Stimulated activated naive B cell treated with anti-CD40 and anti-IgM and Interleukin-4, amounts not matched to agents 10 μg/mL and 1 μg/mL and 100 μg/mL, for 72 hours (primary cell): Measurements from ENCODE around the gene HIGD2B.
"Not testable (repeated sequence)": the region's sequence is repeated elsewhere in the genome, so short reads cannot be mapped to it uniquely, and the experiment has no call there.

Experiments
- ATAC-seq, 2 donors: fragments of 150-1000 bp; cut with Tn5 transposase; replicated peaks; 2 replicates each; pipeline ENCODE4 v1.10.0; 2021; ENCODE audit warnings: moderate library complexity in 1 of 2
- DNase-seq: peaks from one replicate; pipeline ENCODE4 v3.0.0; 2021
- H3K27ac Mint-ChIP-seq: one replicate; pipeline ENCODE4 v1.8.0; 2022; ENCODE audit warnings: mild to moderate bottlenecking, mixed read lengths
- H3K27me3 Mint-ChIP-seq, 2 donors: one replicate each; pipeline ENCODE4 v1.8.0; 2022; ENCODE audit warnings: mixed read lengths in 2 of 2
- H3K36me3 Mint-ChIP-seq, 2 donors: one replicate each; pipeline ENCODE4 v1.8.0; 2022; ENCODE audit warnings: mixed read lengths in 2 of 2, mild to moderate bottlenecking in 1 of 2
- H3K4me1 Mint-ChIP-seq, 2 donors: one replicate each; pipeline ENCODE4 v1.8.0; 2022; ENCODE audit warnings: mixed read lengths in 2 of 2, mild to moderate bottlenecking in 1 of 2
- H3K4me3 Mint-ChIP-seq, 2 donors: one replicate each; pipeline ENCODE4 v1.8.0; 2022; ENCODE audit warnings: mild to moderate bottlenecking in 2 of 2, mixed read lengths in 2 of 2, moderate library complexity in 1 of 2
- H3K9me3 Mint-ChIP-seq, 2 donors: one replicate each; pipeline ENCODE4 v1.8.0; 2022; ENCODE audit warnings: mixed read lengths in 2 of 2, mild to moderate bottlenecking in 1 of 2

HIGD2B gene

GRCh38 chr15:72706266-72706665, 20.3 kb upstream of the HIGD2B start:
- Mint-ChIP-seq H3K27ac (no peak overlapping the region), H3K27me3 (no peaks in the 10 kb centered on the region), H3K4me1 (peaks cover 6 to 11% of the 10 kb centered on the region in 2 donors), H3K36me3 (peaks cover 2 to 6% of the 10 kb centered on the region in 2 donors), H3K9me3 (no peaks in the 10 kb centered on the region), H3K4me3 (no peak overlapping the region)
- ATAC-seq (no peak), DNase-seq (no peak)

GRCh38 chr15:72700076-72700475, 14.1 kb upstream of the HIGD2B start:
- Mint-ChIP-seq H3K36me3 (peaks cover 1 to 4% of the 10 kb centered on the region in 2 donors), H3K27ac (no peak overlapping the region), H3K4me1 (no peaks in the 10 kb centered on the region), H3K9me3 (no peaks in the 10 kb centered on the region), H3K27me3 (no peaks in the 10 kb centered on the region), H3K4me3 (no peak overlapping the region)
- ATAC-seq (no peak), DNase-seq (no peak)

- Mint-ChIP-seq H3K4me3 (no peak overlapping the region), H3K9me3 (no peaks in the 10 kb centered on the region), H3K4me1 (no peaks in the 10 kb centered on the region), H3K27me3 (no peaks in the 10 kb centered on the region), H3K36me3 (peaks cover 1 to 4% of the 10 kb centered on the region in 2 donors), H3K27ac (no peak overlapping the region)
- DNase-seq (no peak), ATAC-seq (no peak)
Observed at GRCh38 chr15:72698938-72699337, 13.0 kb upstream of the HIGD2B start.

GRCh38 chr15:72690938-72691337, 5.0 kb upstream of the HIGD2B start:
- no peak overlapping the region for H3K4me3 Mint-ChIP-seq
- DNase-seq (no peak), ATAC-seq (no peak)
- H3K9me3 Mint-ChIP-seq: no peaks in the 10 kb centered on the region
- H3K4me1 Mint-ChIP-seq: peaks cover 0 to 6% of the 10 kb centered on the region in 2 donors
- no peaks in the 10 kb centered on the region for H3K27me3 Mint-ChIP-seq
- H3K36me3 Mint-ChIP-seq: peaks cover 0 to 4% of the 10 kb centered on the region in 2 donors
- no peak overlapping the region for H3K27ac Mint-ChIP-seq

- Mint-ChIP-seq H3K27ac (no peak overlapping the region), H3K27me3 (no peaks in the 10 kb centered on the region), H3K9me3 (no peaks in the 10 kb centered on the region), H3K36me3 (no peaks in the 10 kb centered on the region), H3K4me3 (no peak overlapping the region), H3K4me1 (peaks cover 3 to 13% of the 10 kb centered on the region in 2 donors)
- no peak for DNase-seq
- ATAC-seq: no peak
Observed at GRCh38 chr15:72688697-72689096, 2.7 kb upstream of the HIGD2B start.

- peaks cover 3 to 18% of the 10 kb centered on the region in 2 donors for H3K4me1 Mint-ChIP-seq
- peak overlapping the region; percentile 96 for H3K27ac Mint-ChIP-seq
- DNase-seq (no peak), ATAC-seq (no peak)
- H3K9me3 Mint-ChIP-seq: no peaks in the 10 kb centered on the region
- no peaks in the 10 kb centered on the region for H3K27me3 Mint-ChIP-seq
- H3K4me3 Mint-ChIP-seq: peak overlapping the region; percentile 93 to 95
- no peaks in the 10 kb centered on the region for H3K36me3 Mint-ChIP-seq
Observed at GRCh38 chr15:72685301-72685924, 569 bp downstream of the HIGD2B start.

- no peak for DNase-seq
Observed at GRCh38 chr15:72682772-72683171, 3.2 kb downstream of the HIGD2B start.

GRCh38 chr15:72680931-72681330, 5.1 kb downstream of the HIGD2B start:
- Mint-ChIP-seq H3K36me3 (no peaks in the 10 kb centered on the region), H3K27me3 (peaks cover 21 to 31% of the 10 kb centered on the region in 2 donors), H3K4me1 (peaks cover 3 to 12% of the 10 kb centered on the region in 2 donors), H3K9me3 (no peaks in the 10 kb centered on the region), H3K27ac (no peak overlapping the region), H3K4me3 (no peak overlapping the region)
- DNase-seq (no peak), ATAC-seq (peak; percentile 37 to 54)

More at GRCh38 chr15:72682772-72683171, 3.2 kb downstream of the HIGD2B start:
- Mint-ChIP-seq H3K4me1 (peaks cover 3 to 18% of the 10 kb centered on the region in 2 donors), H3K36me3 (no peaks in the 10 kb centered on the region), H3K4me3 (no peak overlapping the region), H3K27me3 (peaks cover 12 to 18% of the 10 kb centered on the region in 2 donors), H3K9me3 (no peaks in the 10 kb centered on the region), H3K27ac (no peak overlapping the region)
- ATAC-seq: no peak

GRCh38 chr15:72676838-72677237, 9.1 kb downstream of the HIGD2B start:
- no peaks in the 10 kb centered on the region for H3K4me1 Mint-ChIP-seq
- H3K27me3 Mint-ChIP-seq: peaks cover 33 to 47% of the 10 kb centered on the region in 2 donors
- H3K4me3 Mint-ChIP-seq: no peak overlapping the region
- DNase-seq: no peak
- H3K9me3 Mint-ChIP-seq: no peaks in the 10 kb centered on the region
- H3K27ac Mint-ChIP-seq: no peak overlapping the region
- ATAC-seq: no peak
- H3K36me3 Mint-ChIP-seq: no peaks in the 10 kb centered on the region

- Mint-ChIP-seq H3K36me3 (no peaks in the 10 kb centered on the region), H3K4me1 (peaks cover 5 to 9% of the 10 kb centered on the region in 2 donors), H3K9me3 (no peaks in the 10 kb centered on the region), H3K27me3 (peaks cover 17 to 29% of the 10 kb centered on the region in 2 donors), H3K4me3 (no peak overlapping the region), H3K27ac (no peak overlapping the region)
- no peak for DNase-seq
- ATAC-seq: no peak
Observed at GRCh38 chr15:72671525-72671924, 14.5 kb downstream of the HIGD2B start.

GRCh38 chr15:72670656-72671352, 15.2 kb downstream of the HIGD2B start:
- not testable (repeated sequence) for H3K36me3 Mint-ChIP-seq, H3K4me1 Mint-ChIP-seq, H3K27ac Mint-ChIP-seq, H3K9me3 Mint-ChIP-seq
- ATAC-seq (peak; percentile 96 to 97), DNase-seq (peak; percentile 73)
- Mint-ChIP-seq H3K4me3 (peak overlapping the region; percentile 75 to 79), H3K27me3 (peaks cover 16 to 28% of the 10 kb centered on the region in 2 donors)

- H3K27ac Mint-ChIP-seq, DNase-seq, H3K36me3 Mint-ChIP-seq, H3K4me3 Mint-ChIP-seq, H3K9me3 Mint-ChIP-seq, H3K4me1 Mint-ChIP-seq, ATAC-seq: not testable (repeated sequence)
- H3K27me3 Mint-ChIP-seq: peaks cover 16 to 23% of the 10 kb centered on the region in 2 donors
Observed at GRCh38 chr15:72669803-72670202, 16.2 kb downstream of the HIGD2B start.

- not testable (repeated sequence) for H3K36me3 Mint-ChIP-seq, H3K9me3 Mint-ChIP-seq, H3K4me3 Mint-ChIP-seq, H3K27ac Mint-ChIP-seq, H3K4me1 Mint-ChIP-seq, DNase-seq, ATAC-seq, H3K27me3 Mint-ChIP-seq
Observed at GRCh38 chr15:72665706-72666105, 20.3 kb downstream of the HIGD2B start.

- H3K4me1 Mint-ChIP-seq, H3K27me3 Mint-ChIP-seq, H3K9me3 Mint-ChIP-seq, H3K36me3 Mint-ChIP-seq, H3K4me3 Mint-ChIP-seq, DNase-seq, ATAC-seq, H3K27ac Mint-ChIP-seq: not testable (repeated sequence)
Observed at GRCh38 chr15:72663931-72664330, 22.1 kb downstream of the HIGD2B start.

GRCh38 chr15:72661081-72661480, 24.9 kb downstream of the HIGD2B start:
- not testable (repeated sequence) for H3K36me3 Mint-ChIP-seq, H3K4me1 Mint-ChIP-seq, H3K27me3 Mint-ChIP-seq, H3K27ac Mint-ChIP-seq, ATAC-seq, H3K4me3 Mint-ChIP-seq, DNase-seq, H3K9me3 Mint-ChIP-seq
